H1 (cell line): ENCODE results near the gene SFT2D1. TPM values are rescaled to one million over a fixed set of nuclear protein-coding genes. Genes with fewer than 3 reads are reported as not detected.
A peak's percentile ranks its signal among the peaks of the same experiment; 100 is the strongest.

Experiments
- CTCF ChIA-PET: fragments of 300-600 bp; sonication (Branson Sonifier 250); formaldehyde crosslinking; loops from one replicate; lab custom pipeline; 2021; ENCODE audit not compliant: partially characterized antibody; lab: Charles Lee
- POLR2A ChIA-PET: fragments of 300-600 bp; sonication (Branson Sonifier 250); formaldehyde crosslinking; loops from one replicate; lab custom pipeline; 2021; ENCODE audit warnings: inconsistent platforms; ENCODE audit not compliant: partially characterized antibody; lab: Charles Lee
- DNase-seq, 2 experiments: peaks; one replicate each; pipeline versions ENCODE4 v3.0.0 to v3.0.0-alpha.2; 2010 to 2022; ENCODE audit warnings: low spot score in 2 of 2, low read depth in 1 of 2, mixed read lengths in 1 of 2
- FAIRE-seq: peaks from 2 replicates; lab custom pipeline; 2011; peaks lifted over from hg19 to GRCh38; lab: Jason Lieb, UNC
- H2AFZ ChIP-seq: 2 replicates; pipeline ENCODE4 v1.8.1; 2012; ENCODE audit warnings: low read length, inconsistent platforms
- H2AK5ac ChIP-seq: 2 replicates; pipeline ENCODE4 v1.6.1; 2013; ENCODE audit warnings: low read depth, low read length
- H2BK120ac ChIP-seq: replicated peaks from 2 replicates; pipeline ENCODE3; 2013; ENCODE audit warnings: low read depth, low read length, inconsistent platforms
- H2BK12ac ChIP-seq: 2 replicates; pipeline ENCODE4 v1.6.1; 2013; ENCODE audit warnings: low read depth, low read length
- H2BK15ac ChIP-seq: 2 replicates; pipeline ENCODE4 v1.6.1; 2013; ENCODE audit warnings: low read length
- H2BK20ac ChIP-seq: 2 replicates; pipeline ENCODE4 v1.6.1; 2013; ENCODE audit warnings: low read length
- H2BK5ac ChIP-seq: 2 replicates; pipeline ENCODE4 v1.6.1; 2013; ENCODE audit warnings: low read depth, low read length
- H3K14ac ChIP-seq: 2 replicates; pipeline ENCODE4 v1.6.1; 2013; ENCODE audit warnings: inconsistent platforms; ENCODE audit not compliant: insufficient read length
- H3K18ac ChIP-seq: 2 replicates; pipeline ENCODE4 v1.6.1; 2013; ENCODE audit warnings: low read length; ENCODE audit errors: extremely low read depth
- H3K23ac ChIP-seq: 2 replicates; pipeline ENCODE4 v1.6.1; 2013; ENCODE audit warnings: inconsistent platforms; ENCODE audit not compliant: insufficient read length
- H3K23me2 ChIP-seq: 2 replicates; pipeline ENCODE4 v1.6.1; 2013; ENCODE audit warnings: low read depth, low read length
- H3K27ac ChIP-seq: 2 replicates; pipeline ENCODE4 v1.6.1; 2011; ENCODE audit warnings: low read depth, low read length, inconsistent platforms
- H3K27me3 ChIP-seq, 4 experiments: replicated peaks in 1 of 4; 1 replicate in 1 of 4; 2 replicates in 3 of 4; pipeline versions ENCODE4 v1.6.1 to v1.8.1; 2011 to 2013; ENCODE audit warnings: low read length in 3 of 4, mild to moderate bottlenecking in 3 of 4, inconsistent platforms in 2 of 4, mixed read lengths in 2 of 4, moderate library complexity in 1 of 4; ENCODE audit not compliant: control insufficient read depth in 3 of 4, insufficient read depth in 3 of 4; ENCODE audit errors: extremely low read depth in 1 of 4
- H3K36me3 ChIP-seq, 4 experiments: 2 replicates each; pipeline versions ENCODE4 v1.6.1 to v1.8.1; 2011 to 2013; ENCODE audit warnings: mild to moderate bottlenecking in 4 of 4, low read length in 3 of 4, moderate library complexity in 2 of 4, control low read depth in 1 of 4, inconsistent platforms in 1 of 4; ENCODE audit not compliant: insufficient read depth in 4 of 4, control insufficient read depth in 2 of 4
- H3K4ac ChIP-seq: replicated peaks from 2 replicates; pipeline ENCODE3; 2013; ENCODE audit warnings: low read length, low read depth, mixed read lengths, inconsistent platforms; ENCODE audit not compliant: insufficient read length
- H3K4me1 ChIP-seq, 4 experiments: replicated peaks in 1 of 4; 1 replicate in 1 of 4; 2 replicates in 3 of 4; pipeline versions ENCODE4 v1.6.1 to v1.8.1; 2011 to 2013; ENCODE audit warnings: low read length in 3 of 4, inconsistent platforms in 2 of 4, mixed read lengths in 1 of 4; ENCODE audit not compliant: insufficient read depth in 4 of 4, control insufficient read depth in 3 of 4
- H3K4me2 ChIP-seq, 2 experiments: 2 replicates each; pipeline versions ENCODE4 v1.6.1 to v1.8.1; 2011 to 2013; ENCODE audit warnings: low read depth in 2 of 2, low read length in 2 of 2, control low read depth in 1 of 2, inconsistent platforms in 1 of 2, mild to moderate bottlenecking in 1 of 2; ENCODE audit not compliant: insufficient read depth in 1 of 2
- H3K4me3 ChIP-seq, 4 experiments: fragments of 200-600, 300-600 bp in 1 of 4; sonication (generic), shearing (Covaris generic), sonication (Bioruptor Twin) in 1 of 4; 2 replicates each; pipeline versions ENCODE4 v1.5.1 to v1.8.1; 2011 to 2016; ENCODE audit warnings: low read length in 4 of 4, low read depth in 3 of 4, control low read depth in 2 of 4, inconsistent platforms in 2 of 4, mild to moderate bottlenecking in 2 of 4, mixed read lengths in 1 of 4, moderate library complexity in 1 of 4; ENCODE audit not compliant: insufficient read depth in 2 of 4; ENCODE audit errors: extremely low read depth in 1 of 4
- H3K56ac ChIP-seq: replicated peaks from 2 replicates; pipeline ENCODE3; 2013; ENCODE audit warnings: low read depth, mild to moderate bottlenecking, mixed read lengths, low read length, inconsistent platforms; ENCODE audit not compliant: insufficient read length
- H3K79me1 ChIP-seq: 2 replicates; pipeline ENCODE4 v1.6.1; 2013; ENCODE audit warnings: low read depth, low read length, control low read depth
- H3K79me2 ChIP-seq, 2 experiments: 2 replicates each; pipeline versions ENCODE4 v1.6.1 to v1.8.1; 2012 to 2013; ENCODE audit warnings: low read length in 2 of 2, mild to moderate bottlenecking in 2 of 2, inconsistent platforms in 1 of 2; ENCODE audit not compliant: insufficient read depth in 2 of 2, control insufficient read depth in 1 of 2
- H3K9ac ChIP-seq, 4 experiments: replicated peaks in 1 of 4; 1 replicate in 1 of 4; 2 replicates in 3 of 4; pipeline versions ENCODE4 v1.6.1 to v1.8.1; 2011 to 2013; ENCODE audit warnings: low read depth in 3 of 4, low read length in 3 of 4, control low read depth in 2 of 4, mild to moderate bottlenecking in 2 of 4, moderate library complexity in 2 of 4, inconsistent platforms in 1 of 4; ENCODE audit errors: extremely low read depth in 1 of 4
- H3K9me3 ChIP-seq, 2 experiments: 2 replicates each; pipeline versions ENCODE4 v1.6.1 to v1.8.1; 2012 to 2013; ENCODE audit warnings: mild to moderate bottlenecking in 2 of 2, moderate library complexity in 2 of 2, control low read depth in 1 of 2, inconsistent platforms in 1 of 2, low read depth in 1 of 2, low read length in 1 of 2, mixed read lengths in 1 of 2; ENCODE audit not compliant: insufficient read depth in 2 of 2
- H4K20me1 ChIP-seq, 2 experiments: replicated peaks in 1 of 2; 2 replicates each; pipeline versions ENCODE3 to v1.8.1; 2011 to 2013; ENCODE audit warnings: inconsistent platforms in 2 of 2, low read length in 2 of 2, mild to moderate bottlenecking in 1 of 2; ENCODE audit not compliant: insufficient read depth in 2 of 2, control insufficient read depth in 1 of 2
- H4K5ac ChIP-seq: 2 replicates; pipeline ENCODE4 v1.6.1; 2013; ENCODE audit warnings: low read length, low read depth, mixed read lengths, inconsistent platforms; ENCODE audit not compliant: insufficient read length
- H4K8ac ChIP-seq: 2 replicates; pipeline ENCODE4 v1.8.0; 2013; ENCODE audit warnings: mild to moderate bottlenecking, moderate library complexity, low read length, inconsistent platforms; ENCODE audit not compliant: insufficient read depth; ENCODE audit errors: extremely low read depth
- H4K91ac ChIP-seq: replicated peaks from 2 replicates; pipeline ENCODE3; 2013; ENCODE audit warnings: low read length, mixed read lengths, inconsistent platforms; ENCODE audit not compliant: insufficient read length
- CHD1 ChIP-seq: IDR thresholded peaks from 2 replicates; pipeline ENCODE4 v1.6.1; 2012; ENCODE audit warnings: low read depth, low read length, improper control_type of control experiment
- JUND ChIP-seq: IDR thresholded peaks from 2 replicates; pipeline ENCODE4 v1.6.1; 2011; ENCODE audit warnings: mild to moderate bottlenecking, improper control_type of control experiment, low read length
- WGBS, 2 experiments: shearing (Covaris generic) in 1 of 2; methylation state at CpG; one replicate each; pipeline versions ENCODE4 v1.1.6 to v1.1.7; 2013 to 2015; ENCODE audit warnings: low lambda C conversion rate in 2 of 2, mixed read lengths in 2 of 2, inconsistent platforms in 1 of 2, low coverage in 1 of 2, missing lambda C conversion rate in 1 of 2; ENCODE audit not compliant: insufficient replicate concordance in 2 of 2, insufficient coverage in 1 of 2, insufficient read length in 1 of 2; ENCODE audit errors: extremely low coverage in 1 of 2, missing lambda C conversion rate in 1 of 2; 5-methylcytosine and 5-hydroxymethylcytosine counted together
- polyA plus RNA-seq, 7 experiments: library from polyadenylated mRNA; depleted of rRNA in 3 of 7; stranded (reverse) in 5 of 7; unstranded in 2 of 7; fragments of >200 nt in 5 of 7; fragments of 200-250 nt in 2 of 7; gene quantifications; 1 replicate in 5 of 7; 2 replicates in 1 of 7; 4 replicates in 1 of 7; pipeline versions ENCODE4 v1.2.1 to v1.2.3, GENCODE V29; 2011 to 2013; ENCODE audit warnings: missing spikeins in 2 of 7, mixed read lengths in 2 of 7
- total RNA-seq: library from RNA; stranded (reverse); fragmentation: NEBNext Ultra II Directional; extraction: Animal tissue kit (Norgen Biotek cat#: 25700); gene quantifications from 2 replicates; pipeline ENCODE4 v1.2.1, GENCODE V29; 2021

SFT2D1 gene
- total and polyA plus RNA-seq, 2 of the 8 experiments (the other 6 are each of a cell fraction or from before 2014, with no cell fraction given): 52.3 to 76.1 TPM

- no peak overlapping the region for H3K4me3 ChIP-seq
- peak overlapping the region; percentile 26 for H3K18ac ChIP-seq
- TF ChIP-seq CHD1: no peak
- 0 out of 2 replicates have a peak, but pooled peaks have one; percentile 16 for TF ChIP-seq JUND
- H3K79me2 ChIP-seq: no peaks in the 10 kb centered on the region
- H3K14ac ChIP-seq: no peak overlapping the region
- DNase-seq: no peak
- POLR2A ChIA-PET: interaction anchor here (0.7 to 1.2 kb wide), 4 partner anchors 17 to 28 kb away, joined by 3 to 4 read pairs (median 4); no protein-coding TSS in a partner anchor
- no peak overlapping the region for H3K9ac ChIP-seq
- no peak overlapping the region for H3K56ac ChIP-seq
- CTCF ChIA-PET: interaction anchor here (1.6 kb wide), 1 partner anchor 21 kb away, joined by 5 read pairs; no protein-coding TSS in a partner anchor
- H2BK15ac ChIP-seq: 0 out of 2 replicates have a peak overlapping the region, but pooled peaks have one; percentile 2
- no peaks in the 10 kb centered on the region for H4K20me1 ChIP-seq
- 88% methylated on average over 8 of the region's 8 CpGs; no CpG with 5 or more reads in 1 of the 2 experiments for WGBS, 2 experiments
- H3K9me3 ChIP-seq: no peaks in the 10 kb centered on the region; a peak in 1 of 4 replicates
- 0 out of 2 replicates have a peak overlapping the region, but pooled peaks have one; percentile 26 for H2BK5ac ChIP-seq
- 0 out of 2 replicates have a peak overlapping the region, but pooled peaks have one; percentile 5 for H2BK12ac ChIP-seq
- no peaks in the 10 kb centered on the region for H3K27me3 ChIP-seq
- peak overlapping the region; percentile 66; the same call in 1 of the 2 replicates for H2BK20ac ChIP-seq
- no peak overlapping the region for H3K23ac ChIP-seq
- H4K8ac ChIP-seq: no peak overlapping the region
- no peak overlapping the region for H3K4ac ChIP-seq
- H2AFZ ChIP-seq: no peak overlapping the region
- H3K36me3 ChIP-seq: no peaks in the 10 kb centered on the region
- H3K27ac ChIP-seq: no peak overlapping the region
- H4K5ac ChIP-seq: no peak overlapping the region
- no peaks in the 10 kb centered on the region for H3K79me1 ChIP-seq
- H3K23me2 ChIP-seq: no peaks in the 10 kb centered on the region
- no peak overlapping the region for H2BK120ac ChIP-seq
- peak; percentile 7 for FAIRE-seq
- no peak overlapping the region for H4K91ac ChIP-seq
- peaks cover 0 to 10% (median 6%) of the 10 kb centered on the region in 4 experiments; a peak in 5 of 7 replicates for H3K4me1 ChIP-seq
- peak overlapping the region; percentile 60; the same call in 1 of the 2 replicates for H2AK5ac ChIP-seq
- no peak overlapping the region for H3K4me2 ChIP-seq
These were observed 18.1 kb upstream of the SFT2D1 start for GRCh38 chr6:166360243-166361076.
